Measurements from ENCODE around the gene NGB.
A peak's percentile ranks its signal among the peaks of the same experiment; 100 is the strongest.

NGB gene

DNA sequence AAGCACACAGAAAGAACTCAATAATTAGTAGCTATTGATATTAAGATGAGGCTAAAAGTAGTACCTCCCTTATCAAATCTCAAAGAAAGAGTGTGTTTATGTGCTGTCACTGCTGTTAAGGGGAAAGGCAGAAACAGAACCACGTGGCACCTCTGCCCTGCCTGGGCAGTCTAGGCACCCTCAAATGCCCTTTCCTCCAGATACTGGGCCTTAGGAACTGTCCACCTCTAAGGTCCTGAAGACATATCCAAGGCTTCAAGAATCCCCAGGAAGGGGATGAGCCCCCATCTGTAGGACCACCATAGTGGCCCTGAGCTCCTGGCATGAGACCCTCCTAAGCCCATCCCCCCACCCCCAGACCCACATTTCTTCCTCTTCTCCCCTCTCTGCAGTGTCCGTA, 29.1 kb downstream of the NGB start:
- H3K4me2 ChIP-seq (ENCODE audit: low read length), result peak overlapping the region; percentile 67
- H3K9me2 ChIP-seq (replicated peaks; ENCODE audit: control insufficient read depth, low read length), result no peaks in the 10 kb centered on the region
- H3K9me3 ChIP-seq (ENCODE audit: control insufficient read depth, insufficient read depth, low read length), result no peaks in the 10 kb centered on the region
- no peaks in the 10 kb centered on the region for H3K27me3 ChIP-seq (ENCODE audit: control insufficient read depth, low read length)
- H3K36me3 ChIP-seq (ENCODE audit: control insufficient read depth, low read length), result peaks cover 8% of the 10 kb centered on the region
- H3K4me3 ChIP-seq (ENCODE audit: low read length), result peak overlapping the region; percentile 51
- peak overlapping the region; percentile 92 for H3K27ac ChIP-seq (ENCODE audit: low read depth, low read length)
- H3F3A ChIP-seq (ENCODE audit: control insufficient read depth, insufficient read depth), result peaks cover 15% of the 10 kb centered on the region
- H3K4me1 ChIP-seq (ENCODE audit: control insufficient read depth, low read length), result peaks cover 70% of the 10 kb centered on the region
- no peaks in the 10 kb centered on the region for H4K20me1 ChIP-seq (ENCODE audit: control insufficient read depth, insufficient read depth, low read depth, low read length)
- H3K79me2 ChIP-seq (ENCODE audit: control insufficient read depth, low read length), result no peaks in the 10 kb centered on the region
- TF ChIP-seq, protein P1, sequence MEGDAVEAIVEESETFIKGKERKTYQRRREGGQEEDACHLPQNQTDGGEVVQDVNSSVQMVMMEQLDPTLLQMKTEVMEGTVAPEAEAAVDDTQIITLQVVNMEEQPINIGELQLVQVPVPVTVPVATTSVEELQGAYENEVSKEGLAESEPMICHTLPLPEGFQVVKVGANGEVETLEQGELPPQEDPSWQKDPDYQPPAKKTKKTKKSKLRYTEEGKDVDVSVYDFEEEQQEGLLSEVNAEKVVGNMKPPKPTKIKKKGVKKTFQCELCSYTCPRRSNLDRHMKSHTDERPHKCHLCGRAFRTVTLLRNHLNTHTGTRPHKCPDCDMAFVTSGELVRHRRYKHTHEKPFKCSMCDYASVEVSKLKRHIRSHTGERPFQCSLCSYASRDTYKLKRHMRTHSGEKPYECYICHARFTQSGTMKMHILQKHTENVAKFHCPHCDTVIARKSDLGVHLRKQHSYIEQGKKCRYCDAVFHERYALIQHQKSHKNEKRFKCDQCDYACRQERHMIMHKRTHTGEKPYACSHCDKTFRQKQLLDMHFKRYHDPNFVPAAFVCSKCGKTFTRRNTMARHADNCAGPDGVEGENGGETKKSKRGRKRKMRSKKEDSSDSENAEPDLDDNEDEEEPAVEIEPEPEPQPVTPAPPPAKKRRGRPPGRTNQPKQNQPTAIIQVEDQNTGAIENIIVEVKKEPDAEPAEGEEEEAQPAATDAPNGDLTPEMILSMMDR (IDR thresholded peaks at IDR 0.05; ENCODE audit: low read depth, low read length, poor library complexity, severe bottlenecking), result no peak
- no peak for TF ChIP-seq EZH2phosphoT487 (IDR thresholded peaks at IDR 0.05; ENCODE audit: borderline replicate concordance, low read length)

DNA sequence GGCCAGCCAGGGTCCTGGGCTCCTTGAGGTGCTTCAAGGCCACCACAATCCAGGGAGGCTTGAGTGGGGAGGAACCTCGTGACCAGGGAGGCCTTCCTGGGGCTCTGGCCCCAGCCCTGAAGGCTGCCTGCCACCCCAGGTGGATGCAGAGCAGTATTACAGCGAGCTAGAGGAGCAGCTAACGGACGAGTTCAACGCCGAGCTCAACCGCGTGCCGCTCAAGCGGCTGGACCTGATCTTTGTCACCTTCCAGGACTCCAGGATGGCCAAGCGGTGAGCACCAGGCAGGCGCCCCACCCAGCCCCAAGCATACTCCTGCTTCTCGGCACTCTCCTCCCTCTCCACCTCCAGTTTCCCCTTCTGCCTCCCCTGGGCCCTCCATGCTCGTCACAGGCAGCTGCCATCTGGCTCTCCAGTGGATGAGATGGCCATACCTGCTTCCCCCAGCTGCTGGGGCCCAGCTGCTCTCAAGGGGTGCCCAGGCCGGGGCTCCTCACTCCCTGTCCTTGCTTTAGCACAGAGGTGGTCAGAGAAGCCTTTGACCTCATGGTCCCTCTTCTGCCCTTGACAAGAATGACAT, 30.6 kb downstream of the NGB start:
- H3K27me3 ChIP-seq (ENCODE audit: control insufficient read depth, low read length), result no peaks in the 10 kb centered on the region
- TF ChIP-seq, protein P1 (IDR thresholded peaks at IDR 0.05; ENCODE audit: low read depth, low read length, poor library complexity, severe bottlenecking), result no peak
- TF ChIP-seq EZH2phosphoT487 (IDR thresholded peaks at IDR 0.05; ENCODE audit: borderline replicate concordance, low read length), result no peak
- H3K36me3 ChIP-seq (ENCODE audit: control insufficient read depth, low read length), result peaks cover 5% of the 10 kb centered on the region
- no peaks in the 10 kb centered on the region for H4K20me1 ChIP-seq (ENCODE audit: control insufficient read depth, insufficient read depth, low read depth, low read length)
- H3K4me2 ChIP-seq (ENCODE audit: low read length), result no peak overlapping the region
- no peak overlapping the region for H3K27ac ChIP-seq (ENCODE audit: low read depth, low read length)
- H3K4me3 ChIP-seq (ENCODE audit: low read length), result no peak overlapping the region
- peaks cover 15% of the 10 kb centered on the region for H3F3A ChIP-seq (ENCODE audit: control insufficient read depth, insufficient read depth)
- peaks cover 70% of the 10 kb centered on the region for H3K4me1 ChIP-seq (ENCODE audit: control insufficient read depth, low read length)
- H3K9me3 ChIP-seq (ENCODE audit: control insufficient read depth, insufficient read depth, low read length), result no peaks in the 10 kb centered on the region
- no peaks in the 10 kb centered on the region for H3K79me2 ChIP-seq (ENCODE audit: control insufficient read depth, low read length)
- H3K9me2 ChIP-seq (replicated peaks; ENCODE audit: control insufficient read depth, low read length), result no peaks in the 10 kb centered on the region

DNA sequence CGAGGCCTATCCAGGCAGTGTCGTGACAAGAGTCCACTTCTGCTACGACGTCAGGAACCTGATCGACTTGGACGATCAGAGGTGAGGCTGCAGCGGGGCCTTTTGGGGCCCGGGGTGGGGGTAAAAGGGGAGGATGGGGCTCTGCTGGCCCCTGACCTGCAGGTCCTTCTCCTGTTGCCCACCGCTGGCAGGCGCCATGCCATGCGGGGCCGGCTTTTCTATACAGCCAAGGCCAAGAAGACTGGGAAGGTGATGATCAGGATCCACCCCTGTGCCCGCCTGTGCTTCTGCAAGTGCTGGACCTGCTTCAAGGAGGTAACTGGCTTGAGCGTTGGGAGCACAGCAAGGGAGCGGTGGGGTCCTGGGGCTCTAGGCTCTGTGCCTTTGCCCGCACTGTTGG, 31.6 kb downstream of the NGB start:
- TF ChIP-seq EZH2phosphoT487 (IDR thresholded peaks at IDR 0.05; ENCODE audit: borderline replicate concordance, low read length), result no peak
- TF ChIP-seq, protein P1 (IDR thresholded peaks at IDR 0.05; ENCODE audit: low read depth, low read length, poor library complexity, severe bottlenecking), result no peak
- no peaks in the 10 kb centered on the region for H3K9me3 ChIP-seq (ENCODE audit: control insufficient read depth, insufficient read depth, low read length)
- H3K36me3 ChIP-seq (ENCODE audit: control insufficient read depth, low read length), result peaks cover 3% of the 10 kb centered on the region
- no peak overlapping the region for H3K4me2 ChIP-seq (ENCODE audit: low read length)
- H3F3A ChIP-seq (ENCODE audit: control insufficient read depth, insufficient read depth), result peaks cover 15% of the 10 kb centered on the region
- no peaks in the 10 kb centered on the region for H4K20me1 ChIP-seq (ENCODE audit: control insufficient read depth, insufficient read depth, low read depth, low read length)
- H3K9me2 ChIP-seq (replicated peaks; ENCODE audit: control insufficient read depth, low read length), result no peaks in the 10 kb centered on the region
- H3K79me2 ChIP-seq (ENCODE audit: control insufficient read depth, low read length), result no peaks in the 10 kb centered on the region
- no peaks in the 10 kb centered on the region for H3K27me3 ChIP-seq (ENCODE audit: control insufficient read depth, low read length)
- no peak overlapping the region for H3K27ac ChIP-seq (ENCODE audit: low read depth, low read length)
- H3K4me1 ChIP-seq (ENCODE audit: control insufficient read depth, low read length), result peaks cover 60% of the 10 kb centered on the region
- H3K4me3 ChIP-seq (ENCODE audit: low read length), result no peak overlapping the region
